Hypothalamus (tissue), 51 donors: Measurements from ENCODE around the gene OLIG2.
A peak's percentile ranks its signal among the peaks of the same experiment; 100 is the strongest.

Source experiments
- DNase-seq, 51 donors: peaks; one replicate each; lab custom pipeline; 2025; lab: John Stamatoyannopoulos, UW

OLIG2 gene

GRCh38 chr21:33019516-33019884 lies 6.2 kb upstream of the OLIG2 start:
- DNase-seq, result no peak

DNA sequence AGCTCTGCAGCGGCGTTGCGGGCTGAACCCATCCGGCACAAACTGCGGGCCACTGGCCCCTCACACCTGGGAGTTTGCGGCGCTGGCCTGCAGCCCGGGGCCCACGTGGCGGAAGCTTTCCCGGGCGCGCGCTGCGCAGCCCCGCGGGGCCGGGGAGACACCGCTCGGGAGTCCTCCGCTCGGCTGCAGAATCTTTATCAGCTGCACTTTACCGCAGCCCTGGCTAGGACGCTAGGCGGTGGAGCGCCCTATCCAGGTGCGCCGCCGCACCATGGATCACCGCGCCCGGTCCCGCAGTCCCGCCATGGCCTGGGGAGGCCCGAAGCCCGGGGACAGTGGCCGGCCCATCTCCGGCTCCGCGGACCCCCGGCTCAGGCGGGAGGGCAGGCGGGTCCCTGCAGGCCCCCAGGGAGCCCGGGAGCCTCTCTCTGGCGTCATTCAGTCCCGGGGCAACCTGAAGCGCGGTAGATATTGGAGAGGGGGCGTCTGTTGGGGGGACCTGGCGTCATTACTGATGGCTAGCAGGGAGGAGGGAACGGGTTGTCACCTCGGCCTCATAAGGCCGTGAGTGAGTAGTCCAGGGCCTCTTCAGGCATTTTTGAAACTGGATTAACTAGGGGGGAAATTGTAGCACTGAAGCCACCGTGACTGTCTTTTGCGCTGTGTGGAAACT lies 5.7 kb upstream of the OLIG2 start:
- peak in 2 of 51 donors; percentile 15 to 25 for DNase-seq

- DNase-seq, result no peak
These were observed 5.1 kb upstream of the OLIG2 start for GRCh38 chr21:33020558-33021100.

DNA sequence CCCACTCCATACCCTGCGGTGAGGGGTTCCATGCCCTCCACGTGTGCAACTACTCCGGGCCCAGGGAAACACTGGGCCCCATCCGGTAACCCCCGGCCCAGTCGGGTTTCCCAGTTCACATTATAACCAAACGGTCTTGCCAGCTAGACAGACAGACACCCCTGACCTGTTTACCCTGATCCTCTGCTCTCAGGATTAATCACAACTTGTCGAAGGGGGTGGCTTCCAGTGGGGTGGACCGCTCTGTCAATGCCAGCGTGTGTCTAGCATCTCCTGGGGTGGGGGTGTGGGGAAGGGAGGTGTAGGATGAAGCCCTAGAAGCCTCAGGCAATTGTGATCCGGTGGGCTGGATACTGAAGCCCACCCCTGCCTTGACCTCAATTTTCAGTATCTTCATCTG lies 4.6 kb upstream of the OLIG2 start:
- no peak for DNase-seq

DNA sequence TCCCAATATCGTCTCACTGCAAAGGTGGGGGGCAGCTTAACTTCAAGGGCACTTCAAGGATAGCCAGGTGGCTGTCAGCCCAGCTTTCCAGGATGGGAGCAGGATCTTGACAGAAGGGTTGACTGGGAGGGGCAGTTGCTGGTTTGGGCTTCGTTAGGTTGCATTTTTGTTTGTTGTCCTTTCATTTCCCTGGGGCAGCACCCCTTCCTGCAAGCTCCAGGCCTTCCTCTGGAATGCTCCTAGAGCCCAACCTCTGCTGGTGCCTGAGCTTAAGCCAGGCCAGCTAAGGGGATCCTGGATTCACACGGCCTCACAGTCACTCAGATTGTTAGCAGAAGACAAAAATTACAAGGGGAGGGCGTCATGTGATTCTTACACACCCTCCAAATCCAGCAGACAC lies 4.1 kb upstream of the OLIG2 start:
- DNase-seq, result no peak

DNA sequence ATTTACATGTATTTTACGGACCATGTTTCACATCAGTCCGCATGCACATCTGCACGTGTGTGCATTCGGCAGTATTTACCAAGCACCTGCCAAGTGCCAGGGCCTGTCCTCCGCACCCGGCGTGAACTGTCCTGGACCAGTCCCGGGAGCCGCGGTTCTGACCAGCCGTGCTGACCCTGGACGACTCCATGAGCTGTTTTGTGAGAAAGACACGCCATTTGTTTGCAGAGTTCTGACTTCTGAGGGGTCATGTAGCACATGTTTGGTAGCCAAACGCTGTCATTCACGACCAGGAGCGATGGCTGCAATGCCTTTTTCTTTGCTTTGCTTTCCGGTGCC lies 3.3 kb upstream of the OLIG2 start:
- no peak for DNase-seq

GRCh38 chr21:33022828-33023573 lies 2.7 kb upstream of the OLIG2 start:
- peak in 18 of 51 donors; percentile 22 to 68 (median 38) for DNase-seq

- DNase-seq, result peak in 26 of 51 donors; percentile 18 to 62 (median 44)
These were observed 2.0 kb upstream of the OLIG2 start for GRCh38 chr21:33023574-33024200.

DNA sequence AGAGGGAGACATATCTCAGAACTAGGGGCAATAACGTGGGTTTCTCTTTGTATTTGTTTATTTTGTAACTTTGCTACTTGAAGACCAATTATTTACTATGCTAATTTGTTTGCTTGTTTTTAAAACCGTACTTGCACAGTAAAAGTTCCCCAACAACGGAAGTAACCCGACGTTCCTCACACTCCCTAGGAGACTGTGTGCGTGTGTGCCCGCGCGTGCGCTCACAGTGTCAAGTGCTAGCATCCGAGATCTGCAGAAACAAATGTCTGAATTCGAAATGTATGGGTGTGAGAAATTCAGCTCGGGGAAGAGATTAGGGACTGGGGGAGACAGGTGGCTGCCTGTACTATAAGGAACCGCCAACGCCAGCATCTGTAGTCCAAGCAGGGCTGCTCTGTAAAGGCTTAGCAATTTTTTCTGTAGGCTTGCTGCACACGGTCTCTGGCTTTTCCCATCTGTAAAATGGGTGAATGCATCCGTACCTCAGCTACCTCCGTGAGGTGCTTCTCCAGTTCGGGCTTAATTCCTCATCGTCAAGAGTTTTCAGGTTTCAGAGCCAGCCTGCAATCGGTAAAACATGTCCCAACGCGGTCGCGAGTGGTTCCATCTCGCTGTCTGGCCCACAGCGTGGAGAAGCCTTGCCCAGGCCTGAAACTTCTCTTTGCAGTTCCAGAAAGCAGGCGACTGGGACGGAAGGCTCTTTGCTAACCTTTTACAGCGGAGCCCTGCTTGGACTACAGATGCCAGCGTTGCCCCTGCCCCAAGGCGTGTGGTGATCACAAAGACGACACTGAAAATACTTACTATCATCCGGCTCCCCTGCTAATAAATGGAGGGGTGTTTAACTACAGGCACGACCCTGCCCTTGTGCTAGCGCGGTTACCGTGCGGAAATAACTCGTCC lies 1.3 kb upstream of the OLIG2 start:
- DNase-seq, result peak in 3 of 51 donors; percentile 16 to 59 (median 50)

DNA sequence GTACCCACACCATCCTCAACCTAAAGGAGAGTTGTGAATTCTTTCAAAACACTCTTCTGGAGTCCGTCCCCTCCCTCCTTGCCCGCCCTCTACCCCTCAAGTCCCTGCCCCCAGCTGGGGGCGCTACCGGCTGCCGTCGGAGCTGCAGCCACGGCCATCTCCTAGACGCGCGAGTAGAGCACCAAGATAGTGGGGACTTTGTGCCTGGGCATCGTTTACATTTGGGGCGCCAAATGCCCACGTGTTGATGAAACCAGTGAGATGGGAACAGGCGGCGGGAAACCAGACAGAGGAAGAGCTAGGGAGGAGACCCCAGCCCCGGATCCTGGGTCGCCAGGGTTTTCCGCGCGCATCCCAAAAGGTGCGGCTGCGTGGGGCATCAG lies 638 bp upstream of the OLIG2 start:
- peak in 32 of 51 donors; percentile 24 to 84 (median 54) for DNase-seq

DNA sequence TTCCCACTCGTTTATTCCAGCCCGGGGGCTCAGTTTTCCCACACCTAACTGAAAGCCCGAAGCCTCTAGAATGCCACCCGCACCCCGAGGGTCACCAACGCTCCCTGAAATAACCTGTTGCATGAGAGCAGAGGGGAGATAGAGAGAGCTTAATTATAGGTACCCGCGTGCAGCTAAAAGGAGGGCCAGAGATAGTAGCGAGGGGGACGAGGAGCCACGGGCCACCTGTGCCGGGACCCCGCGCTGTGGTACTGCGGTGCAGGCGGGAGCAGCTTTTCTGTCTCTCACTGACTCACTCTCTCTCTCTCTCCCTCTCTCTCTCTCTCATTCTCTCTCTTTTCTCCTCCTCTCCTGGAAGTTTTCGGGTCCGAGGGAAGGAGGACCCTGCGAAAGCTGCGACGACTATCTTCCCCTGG lies 716 bp downstream of the OLIG2 start:
- DNase-seq, result no peak

DNA sequence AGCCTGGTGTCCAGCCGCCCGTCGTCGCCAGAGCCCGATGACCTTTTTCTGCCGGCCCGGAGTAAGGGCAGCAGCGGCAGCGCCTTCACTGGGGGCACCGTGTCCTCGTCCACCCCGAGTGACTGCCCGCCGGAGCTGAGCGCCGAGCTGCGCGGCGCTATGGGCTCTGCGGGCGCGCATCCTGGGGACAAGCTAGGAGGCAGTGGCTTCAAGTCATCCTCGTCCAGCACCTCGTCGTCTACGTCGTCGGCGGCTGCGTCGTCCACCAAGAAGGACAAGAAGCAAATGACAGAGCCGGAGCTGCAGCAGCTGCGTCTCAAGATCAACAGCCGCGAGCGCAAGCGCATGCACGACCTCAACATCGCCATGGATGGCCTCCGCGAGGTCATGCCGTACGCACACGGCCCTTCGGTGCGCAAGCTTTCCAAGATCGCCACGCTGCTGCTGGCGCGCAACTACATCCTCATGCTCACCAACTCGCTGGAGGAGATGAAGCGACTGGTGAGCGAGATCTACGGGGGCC lies 1.2 kb downstream of the OLIG2 start:
- peak in 7 of 51 donors; percentile 11 to 46 (median 28) for DNase-seq

DNA sequence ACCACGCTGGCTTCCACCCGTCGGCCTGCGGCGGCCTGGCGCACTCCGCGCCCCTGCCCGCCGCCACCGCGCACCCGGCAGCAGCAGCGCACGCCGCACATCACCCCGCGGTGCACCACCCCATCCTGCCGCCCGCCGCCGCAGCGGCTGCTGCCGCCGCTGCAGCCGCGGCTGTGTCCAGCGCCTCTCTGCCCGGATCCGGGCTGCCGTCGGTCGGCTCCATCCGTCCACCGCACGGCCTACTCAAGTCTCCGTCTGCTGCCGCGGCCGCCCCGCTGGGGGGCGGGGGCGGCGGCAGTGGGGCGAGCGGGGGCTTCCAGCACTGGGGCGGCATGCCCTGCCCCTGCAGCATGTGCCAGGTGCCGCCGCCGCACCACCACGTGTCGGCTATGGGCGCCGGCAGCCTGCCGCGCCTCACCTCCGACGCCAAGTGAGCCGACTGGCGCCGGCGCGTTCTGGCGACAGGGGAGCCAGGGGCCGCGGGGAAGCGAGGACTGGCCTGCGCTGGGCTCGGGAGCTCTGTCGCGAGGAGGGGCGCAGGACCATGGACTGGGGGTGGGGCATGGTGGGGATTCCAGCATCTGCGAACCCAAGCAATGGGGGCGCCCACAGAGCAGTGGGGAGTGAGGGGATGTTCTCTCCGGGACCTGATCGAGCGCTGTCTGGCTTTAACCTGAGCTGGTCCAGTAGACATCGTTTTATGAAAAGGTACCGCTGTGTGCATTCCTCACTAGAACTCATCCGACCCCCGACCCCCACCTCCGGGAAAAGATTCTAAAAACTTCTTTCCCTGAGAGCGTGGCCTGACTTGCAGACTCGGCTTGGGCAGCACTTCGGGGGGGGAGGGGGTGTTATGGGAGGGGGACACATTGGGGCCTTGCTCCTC lies 1.9 kb downstream of the OLIG2 start:
- no peak for DNase-seq

- peak in 3 of 51 donors; percentile 17 to 29 (median 20) for DNase-seq
These were observed 2.5 kb downstream of the OLIG2 start for GRCh38 chr21:33028287-33028670.

- peak in 10 of 51 donors; percentile 5 to 44 (median 23) for DNase-seq
These were observed 3.1 kb downstream of the OLIG2 start for GRCh38 chr21:33028773-33029384.

DNA sequence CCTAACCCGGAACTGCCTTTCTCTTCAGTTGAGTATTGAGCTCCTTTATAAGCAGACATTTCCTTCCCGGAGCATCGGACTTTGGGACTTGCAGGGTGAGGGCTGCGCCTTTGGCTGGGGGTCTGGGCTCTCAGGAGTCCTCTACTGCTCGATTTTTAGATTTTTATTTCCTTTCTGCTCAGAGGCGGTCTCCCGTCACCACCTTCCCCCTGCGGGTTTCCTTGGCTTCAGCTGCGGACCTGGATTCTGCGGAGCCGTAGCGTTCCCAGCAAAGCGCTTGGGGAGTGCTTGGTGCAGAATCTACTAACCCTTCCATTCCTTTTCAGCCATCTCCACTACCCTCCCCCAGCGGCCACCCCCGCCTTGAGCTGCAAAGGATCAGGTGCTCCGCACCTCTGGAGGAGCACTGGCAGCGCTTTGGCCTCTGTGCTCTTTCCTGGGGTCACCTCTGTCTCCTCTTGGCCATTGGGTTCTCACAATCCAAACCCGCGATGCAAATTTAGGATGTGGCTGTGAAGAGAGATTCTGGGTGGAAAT lies 3.7 kb downstream of the OLIG2 start:
- DNase-seq, result peak in 5 of 51 donors; percentile 22 to 44 (median 24)

DNA sequence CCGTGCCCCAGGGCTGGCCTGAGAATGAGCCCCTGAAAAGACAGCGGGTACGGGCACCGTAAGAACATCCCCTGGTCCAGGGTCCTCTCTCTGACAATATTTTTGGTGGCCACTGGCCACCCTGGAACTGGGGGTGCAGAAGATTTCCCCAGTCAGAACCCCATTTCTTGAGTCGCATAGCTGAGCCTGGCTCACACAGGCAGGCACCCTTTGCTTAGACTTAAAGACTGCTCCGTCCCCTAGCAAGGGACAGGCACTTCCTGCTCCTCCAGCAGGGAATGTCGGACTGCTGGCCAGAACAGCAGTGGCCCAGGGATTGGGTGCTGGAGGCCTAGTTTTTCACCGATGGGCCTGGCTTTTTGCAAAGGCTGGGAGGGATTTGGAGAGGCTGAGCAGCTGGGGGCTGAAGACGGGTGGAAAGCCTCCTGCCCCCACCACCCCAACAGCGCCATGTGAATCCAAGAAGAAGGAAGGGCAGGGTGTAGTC lies 4.3 kb downstream of the OLIG2 start:
- DNase-seq, result peak in 7 of 51 donors; percentile 18 to 45 (median 33)

DNA sequence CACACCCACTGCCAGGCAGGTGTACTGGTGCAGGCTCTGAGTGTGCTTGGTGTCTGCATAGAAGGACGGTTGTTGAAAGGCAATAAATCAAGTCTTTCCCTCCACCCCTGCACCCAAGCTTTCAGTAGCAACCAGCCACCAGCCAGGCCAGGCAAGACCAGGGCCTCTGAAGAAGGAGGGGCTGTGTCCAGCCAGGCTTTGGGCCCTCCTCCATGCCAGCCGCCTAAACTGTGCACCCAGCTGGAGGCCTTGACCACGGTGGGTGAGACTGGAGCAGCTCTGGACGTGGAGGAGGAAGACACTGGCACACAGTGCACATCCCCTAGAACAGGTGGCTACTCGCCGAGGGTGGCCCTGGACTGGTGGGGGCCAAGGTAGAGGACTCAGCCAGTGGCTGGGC lies 4.9 kb downstream of the OLIG2 start:
- DNase-seq, result peak in 3 of 51 donors; percentile 30 to 45 (median 41)
